Epithelial cell of umbilical artery (primary cell): ENCODE data around the gene ING2. TPM values are rescaled to one million over a fixed set of nuclear protein-coding genes. Genes with fewer than 3 reads are reported as not detected.

Source experiments
- total RNA-seq: library from RNA; depleted of rRNA; stranded (reverse); fragments of >200 nt; gene quantifications from 2 replicates; pipeline ENCODE4 v1.2.3, GENCODE V29; 2014

ING2 gene
- 7.9 and 8.4 TPM in 2 replicates for total RNA-seq

GRCh38 chr4:183504930-183505610 lies at the start of gene ING2:
Gene ING2 (plus strand): TSS chr4:183505058. CDS start chr4:183505196, 138 bp downstream.

Other genes starting within 250 kb of the ING2 start
- not detected in 2 replicates for gene CLDN22, start 184.8 kb upstream of the ING2 start, total RNA-seq
- not detected in 2 replicates for gene CLDN24, start 182.6 kb upstream of the ING2 start, total RNA-seq
- gene CDKN2AIP, start 60.4 kb upstream of the ING2 start, total RNA-seq, result 15.9 and 23.7 TPM in 2 replicates
- gene RWDD4, start 154.1 kb downstream of the ING2 start, total RNA-seq, result 20.5 and 24.3 TPM in 2 replicates
- 31.2 and 35.4 TPM in 2 replicates for gene TRAPPC11, start 154.2 kb downstream of the ING2 start, total RNA-seq